ENCODE data around the gene GGT5. TPM values are rescaled to one million over a fixed set of nuclear protein-coding genes. Genes with fewer than 3 reads are reported as not detected.

GGT5 gene
- total and polyA plus RNA-seq, 2 of the 13 experiments (the other 11 are each of a cell fraction or from before 2014, with no cell fraction given): 0.69 to 3.1 TPM

DNA sequence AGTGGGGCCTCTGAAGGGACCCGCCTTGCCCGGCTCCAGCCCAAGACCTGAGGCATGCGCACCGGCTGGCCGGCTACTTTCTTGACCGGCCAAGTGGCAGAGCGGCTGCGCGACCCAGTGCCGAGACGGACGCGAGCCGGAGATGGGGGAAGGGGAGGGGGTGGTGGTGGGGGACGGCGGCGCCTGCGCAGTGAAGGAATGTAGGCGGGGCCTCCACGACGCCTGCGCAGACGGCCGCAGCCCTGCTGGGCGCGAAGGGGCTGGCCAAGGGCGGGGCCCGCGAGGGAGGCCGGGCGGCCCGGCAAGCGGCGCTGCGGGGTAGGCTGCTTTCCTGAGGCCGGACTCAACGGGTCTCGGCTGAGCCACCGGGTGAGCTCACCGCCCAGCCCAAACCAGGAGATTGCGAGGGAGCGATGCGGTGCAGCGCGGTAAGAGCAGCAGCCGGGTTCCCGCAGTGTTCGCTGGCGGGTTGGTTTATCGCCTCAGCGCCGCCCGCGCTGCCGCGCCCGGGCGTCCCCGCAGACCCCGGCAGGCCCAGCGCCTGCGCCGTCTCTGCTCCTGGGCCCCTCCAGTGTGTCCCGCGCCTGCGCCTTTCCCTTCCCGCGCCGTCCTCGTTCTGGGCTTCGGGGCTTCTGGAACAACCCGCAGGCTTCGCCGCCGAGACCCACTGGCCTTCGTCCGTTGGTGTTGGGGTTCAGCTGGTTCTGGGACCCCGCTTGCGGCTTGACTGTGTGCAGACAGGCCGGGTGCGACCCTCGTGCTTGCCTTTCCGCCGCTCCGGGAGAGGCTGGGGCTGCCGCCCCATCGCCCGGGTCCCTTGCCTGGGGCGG is 25.9 kb upstream of the GGT5 start, which contains the start of gene SPECC1L (continued):
- TF ChIP-seq SRSF4 (IDR thresholded peaks at IDR 0.05; ENCODE audit: low read depth, low read length, poor library complexity, severe bottlenecking) (no peak), ZNF672 (CRISPR knock-in tag; IDR thresholded peaks at IDR 0.05) (peak; percentile 49; the same call in 1 of the 2 replicates), ARID2 (CRISPR knock-in tag; IDR thresholded peaks at IDR 0.05; ENCODE audit: borderline replicate concordance) (peak; percentile 77; the same call in 1 of the 2 replicates), SIN3A (IDR thresholded peaks at IDR 0.05; ENCODE audit: borderline replicate concordance, low read depth, low read length) (peak; percentile 69; the same call in 1 of the 2 replicates), FOXK1 (CRISPR knock-in tag; IDR thresholded peaks at IDR 0.05; ENCODE audit: borderline replicate concordance, low read depth) (no peak), ZNF256 (CRISPR knock-in tag; conservative IDR thresholded peaks at IDR 0.05) (0 out of 2 replicates have a peak, but pooled peaks have one; percentile 71), PHF8 (CRISPR knock-in tag; IDR thresholded peaks at IDR 0.05) (peak; percentile 94), ZBTB38 (CRISPR knock-in tag; IDR thresholded peaks at IDR 0.05) (peak; percentile 63; the same call in 1 of the 2 replicates), NR2F6 (IDR thresholded peaks at IDR 0.05) (no peak), NR2F6 (CRISPR knock-in tag; IDR thresholded peaks at IDR 0.05) (peak; percentile 6; the same call in 1 of the 2 replicates), TP53 (CRISPR knock-in tag; conservative IDR thresholded peaks at IDR 0.05) (0 out of 2 replicates have a peak, but pooled peaks have one; percentile 20), ZNF292 (CRISPR knock-in tag; IDR thresholded peaks at IDR 0.05; ENCODE audit: borderline replicate concordance, low read depth) (peak; percentile 59), ZNF253 (CRISPR knock-in tag; IDR thresholded peaks at IDR 0.05; ENCODE audit: borderline replicate concordance) (no peak; the same call in 1 of the 2 replicates), GABPB1 (CRISPR knock-in tag; IDR thresholded peaks at IDR 0.05) (peak; percentile 77), NFYB (CRISPR knock-in tag; IDR thresholded peaks at IDR 0.05) (no peak), ZMYM3 (CRISPR knock-in tag; IDR thresholded peaks at IDR 0.05) (peak; percentile 38; the same call in 1 of the 2 replicates), JUND (CRISPR knock-in tag; IDR thresholded peaks at IDR 0.05) (no peak)
- TF ChIP-seq, protein P1, sequence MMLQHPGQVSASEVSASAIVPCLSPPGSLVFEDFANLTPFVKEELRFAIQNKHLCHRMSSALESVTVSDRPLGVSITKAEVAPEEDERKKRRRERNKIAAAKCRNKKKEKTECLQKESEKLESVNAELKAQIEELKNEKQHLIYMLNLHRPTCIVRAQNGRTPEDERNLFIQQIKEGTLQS (CRISPR knock-in tag; IDR thresholded peaks at IDR 0.05): peak; percentile 11
- TF ChIP-seq, protein P2, sequence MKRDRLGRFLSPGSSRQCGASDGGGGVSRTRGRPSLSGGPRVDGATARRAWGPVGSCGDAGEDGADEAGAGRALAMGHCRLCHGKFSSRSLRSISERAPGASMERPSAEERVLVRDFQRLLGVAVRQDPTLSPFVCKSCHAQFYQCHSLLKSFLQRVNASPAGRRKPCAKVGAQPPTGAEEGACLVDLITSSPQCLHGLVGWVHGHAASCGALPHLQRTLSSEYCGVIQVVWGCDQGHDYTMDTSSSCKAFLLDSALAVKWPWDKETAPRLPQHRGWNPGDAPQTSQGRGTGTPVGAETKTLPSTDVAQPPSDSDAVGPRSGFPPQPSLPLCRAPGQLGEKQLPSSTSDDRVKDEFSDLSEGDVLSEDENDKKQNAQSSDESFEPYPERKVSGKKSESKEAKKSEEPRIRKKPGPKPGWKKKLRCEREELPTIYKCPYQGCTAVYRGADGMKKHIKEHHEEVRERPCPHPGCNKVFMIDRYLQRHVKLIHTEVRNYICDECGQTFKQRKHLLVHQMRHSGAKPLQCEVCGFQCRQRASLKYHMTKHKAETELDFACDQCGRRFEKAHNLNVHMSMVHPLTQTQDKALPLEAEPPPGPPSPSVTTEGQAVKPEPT (CRISPR knock-in tag; IDR thresholded peaks at IDR 0.05; ENCODE audit: low read depth): 0 out of 2 replicates have a peak, but pooled peaks have one; percentile 29
- TF ChIP-seq, protein P3, sequence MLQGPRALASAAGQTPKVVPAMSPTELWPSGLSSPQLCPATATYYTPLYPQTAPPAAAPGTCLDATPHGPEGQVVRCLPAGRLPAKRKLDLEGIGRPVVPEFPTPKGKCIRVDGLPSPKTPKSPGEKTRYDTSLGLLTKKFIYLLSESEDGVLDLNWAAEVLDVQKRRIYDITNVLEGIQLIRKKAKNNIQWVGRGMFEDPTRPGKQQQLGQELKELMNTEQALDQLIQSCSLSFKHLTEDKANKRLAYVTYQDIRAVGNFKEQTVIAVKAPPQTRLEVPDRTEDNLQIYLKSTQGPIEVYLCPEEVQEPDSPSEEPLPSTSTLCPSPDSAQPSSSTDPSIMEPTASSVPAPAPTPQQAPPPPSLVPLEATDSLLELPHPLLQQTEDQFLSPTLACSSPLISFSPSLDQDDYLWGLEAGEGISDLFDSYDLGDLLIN (CRISPR knock-in tag; IDR thresholded peaks at IDR 0.05; ENCODE audit: borderline replicate concordance): no peak
- TF ChIP-seq, protein P4, sequence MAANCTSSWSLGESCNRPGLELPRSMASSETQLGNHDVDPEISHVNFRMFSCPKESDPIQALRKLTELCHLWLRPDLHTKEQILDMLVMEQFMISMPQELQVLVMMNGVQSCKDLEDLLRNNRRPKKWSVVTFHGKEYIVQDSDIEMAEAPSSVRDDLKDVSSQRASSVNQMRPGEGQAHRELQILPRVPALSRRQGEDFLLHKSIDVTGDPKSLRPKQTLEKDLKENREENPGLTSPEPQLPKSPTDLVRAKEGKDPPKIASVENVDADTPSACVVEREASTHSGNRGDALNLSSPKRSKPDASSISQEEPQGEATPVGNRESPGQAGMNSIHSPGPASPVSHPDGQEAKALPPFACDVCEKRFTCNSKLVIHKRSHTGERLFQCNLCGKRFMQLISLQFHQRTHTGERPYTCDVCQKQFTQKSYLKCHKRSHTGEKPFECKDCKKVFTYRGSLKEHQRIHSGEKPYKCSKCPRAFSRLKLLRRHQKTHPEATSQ (CRISPR knock-in tag; IDR thresholded peaks at IDR 0.05; ENCODE audit: borderline replicate concordance): peak; percentile 23; the same call in 1 of the 2 replicates
- TF ChIP-seq, protein P5, sequence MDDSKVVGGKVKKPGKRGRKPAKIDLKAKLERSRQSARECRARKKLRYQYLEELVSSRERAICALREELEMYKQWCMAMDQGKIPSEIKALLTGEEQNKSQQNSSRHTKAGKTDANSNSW (CRISPR knock-in tag; IDR thresholded peaks at IDR 0.05; ENCODE audit: borderline replicate concordance): 0 out of 2 replicates have a peak, but pooled peaks have one; percentile 73
- TF ChIP-seq, protein P6, sequence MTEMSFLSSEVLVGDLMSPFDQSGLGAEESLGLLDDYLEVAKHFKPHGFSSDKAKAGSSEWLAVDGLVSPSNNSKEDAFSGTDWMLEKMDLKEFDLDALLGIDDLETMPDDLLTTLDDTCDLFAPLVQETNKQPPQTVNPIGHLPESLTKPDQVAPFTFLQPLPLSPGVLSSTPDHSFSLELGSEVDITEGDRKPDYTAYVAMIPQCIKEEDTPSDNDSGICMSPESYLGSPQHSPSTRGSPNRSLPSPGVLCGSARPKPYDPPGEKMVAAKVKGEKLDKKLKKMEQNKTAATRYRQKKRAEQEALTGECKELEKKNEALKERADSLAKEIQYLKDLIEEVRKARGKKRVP (CRISPR knock-in tag; IDR thresholded peaks at IDR 0.05): peak in 1 of 2 experiments; percentile 60; a peak in 1 of 4 replicates

Data from HepG2 (cell line).